K562 (cell line): ENCODE measurements around the gene UIMC1. TPM values are rescaled to one million over a fixed set of nuclear protein-coding genes. Genes with fewer than 3 reads are reported as not detected.

Experiments used
- FOXJ2 ChIP-seq: fragments of 200-800 bp; sonication (Bioruptor generic); IDR thresholded peaks from 2 replicates; pipeline ENCODE4 v1.6.1; 2016; ENCODE audit warnings: missing genetic modification characterization, missing compliant biosample characterization
- HDAC1 ChIP-seq, 2 experiments: fragments of 450-650 bp; IDR thresholded peaks; 2 replicates each; pipeline ENCODE4 v1.6.1; 2016 to 2017; ENCODE audit warnings: inconsistent platforms in 1 of 2, mild to moderate bottlenecking in 1 of 2, moderate library complexity in 1 of 2
- SMC3 ChIP-seq: conservative IDR thresholded peaks from 2 replicates; pipeline ENCODE4 v1.6.1; 2011; ENCODE audit warnings: low read depth, low read length, improper control_type of control experiment; ENCODE audit not compliant: insufficient read depth
- TCFL5 ChIP-seq: fragments of 250-450 bp; sonication (Bioruptor Pico); conservative IDR thresholded peaks from 2 replicates; pipeline ENCODE4 v1.6.1; 2021; ENCODE audit warnings: mild to moderate bottlenecking, moderate library complexity, matching md5 sums
- XRCC5 ChIP-seq: fragments of 200-400 bp; formaldehyde crosslinking; IDR thresholded peaks from 2 replicates; pipeline ENCODE4 v1.6.1; 2017; ENCODE audit warnings: low read depth, mild to moderate bottlenecking, low read length
- polyA plus RNA-seq, 8 experiments: library from polyadenylated mRNA; depleted of rRNA in 4 of 8; stranded (reverse) in 5 of 8; unstranded in 3 of 8; fragments of >200 nt; fragmentation: Nextera tagmentation in 2 of 8; fragmentation: Illumina TruSeq in 1 of 8; extraction: Ambion mirVana in 2 of 8; extraction: Trizol in 1 of 8; gene quantifications; 2 replicates each; pipeline versions ENCODE4 v1.2.1 to v1.2.3, GENCODE V29; 2011 to 2014; ENCODE audit warnings: inconsistent platforms in 1 of 8, missing spikeins in 1 of 8
- total RNA-seq, 7 experiments: library from RNA; depleted of rRNA in 6 of 7; stranded (reverse); fragments of >200 nt in 6 of 7; fragmentation: Illumina TruSeq in 2 of 7; extraction: Trizol in 2 of 7; gene quantifications; 2 replicates each; pipeline versions ENCODE4 v1.2.1 to v1.2.3, GENCODE V29; 2011 to 2021; ENCODE audit warnings: low replicate concordance in 1 of 7
- TF ChIP-seq, protein P1 (sequence below), 2 experiments: fragments of 250-450 bp in 1 of 2; fragments of 450-650 bp in 1 of 2; sonication (Bioruptor Pico) in 1 of 2; IDR thresholded peaks; 2 replicates each; pipeline versions ENCODE4 v1.6.1 to v1.8.0; 2016 to 2021; ENCODE audit warnings: mild to moderate bottlenecking in 2 of 2, moderate library complexity in 2 of 2, missing compliant biosample characterization in 1 of 2, missing genetic modification characterization in 1 of 2
- TF ChIP-seq, protein P2 (sequence below): IDR thresholded peaks from 3 replicates; pipeline ENCODE4 v1.6.1; 2011; ENCODE audit warnings: borderline replicate concordance, mild to moderate bottlenecking, moderate library complexity; ENCODE audit not compliant: insufficient read length; ENCODE audit errors: extremely low read depth
- TF ChIP-seq, protein P3 (sequence below): fragments of 450-650 bp; IDR thresholded peaks from 2 replicates; pipeline ENCODE4 v1.6.1; 2016; ENCODE audit warnings: mild to moderate bottlenecking, moderate library complexity
- TF ChIP-seq, protein P4 (sequence below): sonication (generic); formaldehyde crosslinking; IDR thresholded peaks from 2 replicates; pipeline ENCODE4 v1.4.0; 2020; ENCODE audit warnings: mild to moderate bottlenecking, missing genetic modification reagents

UIMC1 gene
- total and polyA plus RNA-seq, 9 of the 15 experiments (the other 6 are each of a cell fraction or from before 2014, with no cell fraction given), result 14.9 to 51.7 (median 36.8) TPM

DNA sequence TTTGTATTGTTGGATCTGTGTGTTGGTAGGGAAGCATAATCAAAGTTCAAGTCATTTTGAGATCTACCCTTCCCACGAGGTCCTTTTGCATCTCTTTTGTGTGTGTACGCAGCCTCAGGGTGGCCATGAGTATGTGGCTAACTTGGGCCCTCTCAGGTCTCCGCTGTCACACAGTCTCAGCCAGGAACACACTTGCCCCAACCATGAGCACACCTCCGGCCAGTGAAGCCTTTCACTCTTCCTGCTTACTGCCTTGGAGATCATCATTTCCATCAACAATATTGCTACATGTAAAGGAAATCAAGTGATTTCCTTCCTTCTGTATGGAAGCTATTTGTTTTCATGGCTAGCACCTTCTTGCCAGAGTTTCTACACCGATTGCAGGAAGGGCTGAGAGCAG lies 29.9 kb upstream of the UIMC1 start (continued):
- TF ChIP-seq TCFL5 (CRISPR knock-in tag), result no peak
- TF ChIP-seq XRCC5, result no peak
- TF ChIP-seq HDAC1 (IDR thresholded peaks at IDR 0.05), result no peak
- TF ChIP-seq, protein P1, sequence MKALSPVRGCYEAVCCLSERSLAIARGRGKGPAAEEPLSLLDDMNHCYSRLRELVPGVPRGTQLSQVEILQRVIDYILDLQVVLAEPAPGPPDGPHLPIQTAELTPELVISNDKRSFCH (CRISPR knock-in tag; IDR thresholded peaks at IDR 0.05), result no peak
- TF ChIP-seq, protein P1 (tag; IDR thresholded peaks at IDR 0.05), result no peak
- TF ChIP-seq, protein P2, sequence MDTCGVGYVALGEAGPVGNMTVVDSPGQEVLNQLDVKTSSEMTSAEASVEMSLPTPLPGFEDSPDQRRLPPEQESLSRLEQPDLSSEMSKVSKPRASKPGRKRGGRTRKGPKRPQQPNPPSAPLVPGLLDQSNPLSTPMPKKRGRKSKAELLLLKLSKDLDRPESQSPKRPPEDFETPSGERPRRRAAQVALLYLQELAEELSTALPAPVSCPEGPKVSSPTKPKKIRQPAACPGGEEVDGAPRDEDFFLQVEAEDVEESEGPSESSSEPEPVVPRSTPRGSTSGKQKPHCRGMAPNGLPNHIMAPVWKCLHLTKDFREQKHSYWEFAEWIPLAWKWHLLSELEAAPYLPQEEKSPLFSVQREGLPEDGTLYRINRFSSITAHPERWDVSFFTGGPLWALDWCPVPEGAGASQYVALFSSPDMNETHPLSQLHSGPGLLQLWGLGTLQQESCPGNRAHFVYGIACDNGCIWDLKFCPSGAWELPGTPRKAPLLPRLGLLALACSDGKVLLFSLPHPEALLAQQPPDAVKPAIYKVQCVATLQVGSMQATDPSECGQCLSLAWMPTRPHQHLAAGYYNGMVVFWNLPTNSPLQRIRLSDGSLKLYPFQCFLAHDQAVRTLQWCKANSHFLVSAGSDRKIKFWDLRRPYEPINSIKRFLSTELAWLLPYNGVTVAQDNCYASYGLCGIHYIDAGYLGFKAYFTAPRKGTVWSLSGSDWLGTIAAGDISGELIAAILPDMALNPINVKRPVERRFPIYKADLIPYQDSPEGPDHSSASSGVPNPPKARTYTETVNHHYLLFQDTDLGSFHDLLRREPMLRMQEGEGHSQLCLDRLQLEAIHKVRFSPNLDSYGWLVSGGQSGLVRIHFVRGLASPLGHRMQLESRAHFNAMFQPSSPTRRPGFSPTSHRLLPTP, result no peak
- TF ChIP-seq, protein P3, sequence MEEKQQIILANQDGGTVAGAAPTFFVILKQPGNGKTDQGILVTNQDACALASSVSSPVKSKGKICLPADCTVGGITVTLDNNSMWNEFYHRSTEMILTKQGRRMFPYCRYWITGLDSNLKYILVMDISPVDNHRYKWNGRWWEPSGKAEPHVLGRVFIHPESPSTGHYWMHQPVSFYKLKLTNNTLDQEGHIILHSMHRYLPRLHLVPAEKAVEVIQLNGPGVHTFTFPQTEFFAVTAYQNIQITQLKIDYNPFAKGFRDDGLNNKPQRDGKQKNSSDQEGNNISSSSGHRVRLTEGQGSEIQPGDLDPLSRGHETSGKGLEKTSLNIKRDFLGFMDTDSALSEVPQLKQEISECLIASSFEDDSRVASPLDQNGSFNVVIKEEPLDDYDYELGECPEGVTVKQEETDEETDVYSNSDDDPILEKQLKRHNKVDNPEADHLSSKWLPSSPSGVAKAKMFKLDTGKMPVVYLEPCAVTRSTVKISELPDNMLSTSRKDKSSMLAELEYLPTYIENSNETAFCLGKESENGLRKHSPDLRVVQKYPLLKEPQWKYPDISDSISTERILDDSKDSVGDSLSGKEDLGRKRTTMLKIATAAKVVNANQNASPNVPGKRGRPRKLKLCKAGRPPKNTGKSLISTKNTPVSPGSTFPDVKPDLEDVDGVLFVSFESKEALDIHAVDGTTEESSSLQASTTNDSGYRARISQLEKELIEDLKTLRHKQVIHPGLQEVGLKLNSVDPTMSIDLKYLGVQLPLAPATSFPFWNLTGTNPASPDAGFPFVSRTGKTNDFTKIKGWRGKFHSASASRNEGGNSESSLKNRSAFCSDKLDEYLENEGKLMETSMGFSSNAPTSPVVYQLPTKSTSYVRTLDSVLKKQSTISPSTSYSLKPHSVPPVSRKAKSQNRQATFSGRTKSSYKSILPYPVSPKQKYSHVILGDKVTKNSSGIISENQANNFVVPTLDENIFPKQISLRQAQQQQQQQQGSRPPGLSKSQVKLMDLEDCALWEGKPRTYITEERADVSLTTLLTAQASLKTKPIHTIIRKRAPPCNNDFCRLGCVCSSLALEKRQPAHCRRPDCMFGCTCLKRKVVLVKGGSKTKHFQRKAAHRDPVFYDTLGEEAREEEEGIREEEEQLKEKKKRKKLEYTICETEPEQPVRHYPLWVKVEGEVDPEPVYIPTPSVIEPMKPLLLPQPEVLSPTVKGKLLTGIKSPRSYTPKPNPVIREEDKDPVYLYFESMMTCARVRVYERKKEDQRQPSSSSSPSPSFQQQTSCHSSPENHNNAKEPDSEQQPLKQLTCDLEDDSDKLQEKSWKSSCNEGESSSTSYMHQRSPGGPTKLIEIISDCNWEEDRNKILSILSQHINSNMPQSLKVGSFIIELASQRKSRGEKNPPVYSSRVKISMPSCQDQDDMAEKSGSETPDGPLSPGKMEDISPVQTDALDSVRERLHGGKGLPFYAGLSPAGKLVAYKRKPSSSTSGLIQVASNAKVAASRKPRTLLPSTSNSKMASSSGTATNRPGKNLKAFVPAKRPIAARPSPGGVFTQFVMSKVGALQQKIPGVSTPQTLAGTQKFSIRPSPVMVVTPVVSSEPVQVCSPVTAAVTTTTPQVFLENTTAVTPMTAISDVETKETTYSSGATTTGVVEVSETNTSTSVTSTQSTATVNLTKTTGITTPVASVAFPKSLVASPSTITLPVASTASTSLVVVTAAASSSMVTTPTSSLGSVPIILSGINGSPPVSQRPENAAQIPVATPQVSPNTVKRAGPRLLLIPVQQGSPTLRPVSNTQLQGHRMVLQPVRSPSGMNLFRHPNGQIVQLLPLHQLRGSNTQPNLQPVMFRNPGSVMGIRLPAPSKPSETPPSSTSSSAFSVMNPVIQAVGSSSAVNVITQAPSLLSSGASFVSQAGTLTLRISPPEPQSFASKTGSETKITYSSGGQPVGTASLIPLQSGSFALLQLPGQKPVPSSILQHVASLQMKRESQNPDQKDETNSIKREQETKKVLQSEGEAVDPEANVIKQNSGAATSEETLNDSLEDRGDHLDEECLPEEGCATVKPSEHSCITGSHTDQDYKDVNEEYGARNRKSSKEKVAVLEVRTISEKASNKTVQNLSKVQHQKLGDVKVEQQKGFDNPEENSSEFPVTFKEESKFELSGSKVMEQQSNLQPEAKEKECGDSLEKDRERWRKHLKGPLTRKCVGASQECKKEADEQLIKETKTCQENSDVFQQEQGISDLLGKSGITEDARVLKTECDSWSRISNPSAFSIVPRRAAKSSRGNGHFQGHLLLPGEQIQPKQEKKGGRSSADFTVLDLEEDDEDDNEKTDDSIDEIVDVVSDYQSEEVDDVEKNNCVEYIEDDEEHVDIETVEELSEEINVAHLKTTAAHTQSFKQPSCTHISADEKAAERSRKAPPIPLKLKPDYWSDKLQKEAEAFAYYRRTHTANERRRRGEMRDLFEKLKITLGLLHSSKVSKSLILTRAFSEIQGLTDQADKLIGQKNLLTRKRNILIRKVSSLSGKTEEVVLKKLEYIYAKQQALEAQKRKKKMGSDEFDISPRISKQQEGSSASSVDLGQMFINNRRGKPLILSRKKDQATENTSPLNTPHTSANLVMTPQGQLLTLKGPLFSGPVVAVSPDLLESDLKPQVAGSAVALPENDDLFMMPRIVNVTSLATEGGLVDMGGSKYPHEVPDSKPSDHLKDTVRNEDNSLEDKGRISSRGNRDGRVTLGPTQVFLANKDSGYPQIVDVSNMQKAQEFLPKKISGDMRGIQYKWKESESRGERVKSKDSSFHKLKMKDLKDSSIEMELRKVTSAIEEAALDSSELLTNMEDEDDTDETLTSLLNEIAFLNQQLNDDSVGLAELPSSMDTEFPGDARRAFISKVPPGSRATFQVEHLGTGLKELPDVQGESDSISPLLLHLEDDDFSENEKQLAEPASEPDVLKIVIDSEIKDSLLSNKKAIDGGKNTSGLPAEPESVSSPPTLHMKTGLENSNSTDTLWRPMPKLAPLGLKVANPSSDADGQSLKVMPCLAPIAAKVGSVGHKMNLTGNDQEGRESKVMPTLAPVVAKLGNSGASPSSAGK, result no peak
- TF ChIP-seq FOXJ2 (tag), result no peak
- TF ChIP-seq SMC3, result no peak
- TF ChIP-seq, protein P4, sequence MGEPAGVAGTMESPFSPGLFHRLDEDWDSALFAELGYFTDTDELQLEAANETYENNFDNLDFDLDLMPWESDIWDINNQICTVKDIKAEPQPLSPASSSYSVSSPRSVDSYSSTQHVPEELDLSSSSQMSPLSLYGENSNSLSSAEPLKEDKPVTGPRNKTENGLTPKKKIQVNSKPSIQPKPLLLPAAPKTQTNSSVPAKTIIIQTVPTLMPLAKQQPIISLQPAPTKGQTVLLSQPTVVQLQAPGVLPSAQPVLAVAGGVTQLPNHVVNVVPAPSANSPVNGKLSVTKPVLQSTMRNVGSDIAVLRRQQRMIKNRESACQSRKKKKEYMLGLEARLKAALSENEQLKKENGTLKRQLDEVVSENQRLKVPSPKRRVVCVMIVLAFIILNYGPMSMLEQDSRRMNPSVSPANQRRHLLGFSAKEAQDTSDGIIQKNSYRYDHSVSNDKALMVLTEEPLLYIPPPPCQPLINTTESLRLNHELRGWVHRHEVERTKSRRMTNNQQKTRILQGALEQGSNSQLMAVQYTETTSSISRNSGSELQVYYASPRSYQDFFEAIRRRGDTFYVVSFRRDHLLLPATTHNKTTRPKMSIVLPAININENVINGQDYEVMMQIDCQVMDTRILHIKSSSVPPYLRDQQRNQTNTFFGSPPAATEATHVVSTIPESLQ (CRISPR knock-in tag), result no peak
